GM20431 (cell line): Measurements from ENCODE around the gene NFE2L2.
"Not testable (repeated sequence)": the region's sequence is repeated elsewhere in the genome, so short reads cannot be mapped to it uniquely, and the experiment has no call there.

Experiments
- in situ Hi-C: fragments of 300-500 bp; cut with MseI, MboI; formaldehyde crosslinking; loops from one replicate; pipeline ENCODE4 v1.15.0; 2020; ENCODE audit warnings: low sequenced_read_pairs; ENCODE audit not compliant: unreplicated experiment

NFE2L2 gene

DNA sequence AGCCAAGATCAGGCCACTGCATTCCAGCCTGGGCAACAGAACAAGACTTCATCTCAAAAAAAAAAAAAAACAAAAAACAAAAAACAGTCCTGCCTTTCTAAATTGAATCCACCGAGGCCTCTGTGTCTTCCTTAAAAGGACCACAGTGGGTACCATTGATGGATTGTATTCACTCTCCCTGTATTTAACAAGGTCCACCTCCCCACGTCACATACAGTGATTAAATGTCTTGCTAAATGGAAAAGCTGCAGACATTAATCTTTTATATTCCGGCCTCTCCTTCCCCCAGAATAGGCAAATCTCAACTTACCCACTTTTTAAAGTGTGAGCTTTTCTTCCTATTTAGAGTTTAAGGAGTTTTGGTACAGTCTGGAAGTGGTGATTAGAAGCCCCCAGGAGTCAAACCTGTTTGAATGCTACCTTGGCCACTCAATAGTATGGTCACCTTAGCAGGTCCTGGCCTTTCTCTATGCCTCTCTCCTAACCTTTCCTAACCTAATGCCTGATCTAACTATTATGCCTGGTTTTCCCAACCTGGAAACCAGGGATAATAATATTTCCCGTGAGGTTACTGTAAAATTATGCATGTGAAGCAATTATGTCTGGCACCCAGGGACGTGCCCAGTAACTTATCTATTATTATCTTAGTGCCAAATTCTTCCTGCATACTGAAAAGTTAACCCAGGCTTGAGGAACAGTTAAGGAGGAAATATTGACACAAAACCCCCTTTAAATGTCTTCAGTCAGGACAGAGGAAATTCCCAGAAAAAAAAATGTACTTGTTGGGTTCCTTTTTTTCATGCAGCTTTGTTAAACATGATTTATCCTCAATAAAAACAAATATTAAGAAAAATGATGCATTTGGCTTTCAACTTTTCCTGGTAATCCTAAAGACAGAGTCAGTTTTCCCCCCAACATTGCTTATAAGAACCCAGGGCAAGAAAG, 3.1 kb downstream of the NFE2L2 start:
- in situ Hi-C loops, result no loop called here

- in situ Hi-C loops, result no loop called here
These were observed 4.1 kb downstream of the NFE2L2 start for GRCh38 chr2:177260379-177260778.

DNA sequence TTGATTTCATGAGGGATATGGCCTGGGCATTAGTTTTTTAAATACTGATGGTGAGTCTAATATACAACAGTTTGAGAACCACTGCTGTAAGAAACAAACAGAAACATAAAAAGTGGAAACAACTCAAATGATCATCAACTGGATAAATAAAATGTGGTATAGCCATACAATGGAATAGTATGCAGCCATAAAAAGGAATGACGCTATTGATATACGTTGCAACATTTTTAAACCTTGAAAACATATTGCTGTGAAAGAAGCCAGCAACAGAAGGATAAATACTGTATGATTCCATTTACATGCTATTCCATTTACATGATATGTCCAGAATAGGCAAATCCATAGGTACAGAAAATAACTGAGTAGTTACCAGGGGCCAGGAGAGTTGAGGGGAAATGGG, 6.5 kb downstream of the NFE2L2 start:
- in situ Hi-C loops, result no loop called here

GRCh38 chr2:177257471-177257870, 7.1 kb downstream of the NFE2L2 start:
- in situ Hi-C loops, result no loop called here

DNA sequence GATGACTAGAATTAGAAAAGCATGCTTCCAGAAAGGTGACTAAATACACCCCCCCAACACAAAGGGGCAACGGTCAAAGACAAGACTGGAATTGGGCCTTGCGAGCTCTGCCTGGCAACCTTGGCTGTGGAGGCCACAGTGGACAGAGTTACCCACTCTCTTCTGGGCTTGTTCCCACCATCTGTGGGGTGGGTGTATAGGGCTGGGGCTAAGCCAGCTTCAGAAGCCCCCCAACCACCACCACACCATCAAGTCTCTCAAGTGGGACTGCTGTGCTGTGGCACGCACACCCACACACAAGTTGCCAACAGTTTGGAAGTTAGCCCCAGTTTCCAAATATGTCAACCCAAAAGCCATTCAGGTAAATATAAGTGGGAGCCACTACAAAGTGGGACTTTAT, 7.8 kb downstream of the NFE2L2 start:
- in situ Hi-C loops, result no loop called here

GRCh38 chr2:177256026-177256425, 8.5 kb downstream of the NFE2L2 start:
- in situ Hi-C loops, result no loop called here

DNA sequence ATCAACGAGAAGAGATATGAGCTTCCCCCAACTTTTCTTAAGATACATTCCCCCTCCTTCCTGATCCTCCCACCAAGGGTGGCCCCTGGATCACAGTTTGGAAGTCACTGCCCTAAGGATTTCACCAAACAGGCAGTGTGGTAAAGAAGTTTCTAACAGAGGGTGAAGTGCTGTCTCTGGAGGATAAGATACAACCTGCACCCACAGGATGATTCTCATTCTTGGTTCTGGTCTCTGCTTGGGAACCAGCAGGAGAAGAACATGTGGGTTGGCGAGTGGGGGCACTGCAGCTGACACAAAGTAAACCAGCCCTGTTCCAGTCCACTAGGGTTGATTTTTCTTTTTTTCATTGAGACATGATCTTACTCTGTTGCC, 9.3 kb downstream of the NFE2L2 start:
- in situ Hi-C loops, result no loop called here

GRCh38 chr2:177254433-177255226, 9.9 kb downstream of the NFE2L2 start:
- in situ Hi-C loops, result no loop called here

DNA sequence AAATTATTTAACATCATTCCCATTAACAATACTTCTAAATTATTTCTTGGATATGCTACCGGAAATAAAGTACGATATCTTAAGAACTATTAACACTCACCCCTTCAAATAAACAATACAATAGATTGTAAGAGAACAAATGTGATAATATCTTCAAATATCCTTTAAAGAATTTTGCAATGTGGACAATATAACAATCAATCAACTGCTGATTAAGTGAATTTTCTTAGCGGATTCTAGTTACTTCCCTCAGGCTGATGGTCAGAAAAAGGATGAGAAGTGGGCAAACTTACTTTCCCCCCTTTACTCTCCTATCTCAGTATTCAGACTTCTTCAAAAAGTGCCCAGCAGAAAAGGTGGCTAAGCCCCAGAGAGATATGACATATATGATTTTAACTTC, 10.8 kb downstream of the NFE2L2 start:
- in situ Hi-C loops, result no loop called here

- in situ Hi-C loops, result no loop called here
These were observed 11.6 kb downstream of the NFE2L2 start for GRCh38 chr2:177252808-177253531.

DNA sequence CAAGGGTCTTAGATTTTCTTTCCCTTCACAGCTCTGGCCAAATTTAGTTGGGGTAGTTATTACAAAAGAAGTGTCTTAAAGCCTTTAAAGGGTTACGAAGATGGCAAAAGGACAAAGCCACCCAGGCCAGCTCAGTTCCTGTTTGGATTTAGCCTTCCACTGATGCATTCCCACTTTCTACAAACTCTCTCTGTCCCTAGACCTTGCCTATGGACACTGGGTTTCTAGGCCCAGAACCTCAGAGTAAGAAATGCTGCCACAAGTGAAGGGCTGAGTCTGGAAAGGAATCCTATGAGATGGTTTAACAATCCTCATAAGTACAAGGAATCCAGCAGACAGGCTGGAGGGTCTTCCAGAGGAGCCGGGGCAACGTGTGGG, 13.4 kb downstream of the NFE2L2 start:
- in situ Hi-C loops, result no loop called here

DNA sequence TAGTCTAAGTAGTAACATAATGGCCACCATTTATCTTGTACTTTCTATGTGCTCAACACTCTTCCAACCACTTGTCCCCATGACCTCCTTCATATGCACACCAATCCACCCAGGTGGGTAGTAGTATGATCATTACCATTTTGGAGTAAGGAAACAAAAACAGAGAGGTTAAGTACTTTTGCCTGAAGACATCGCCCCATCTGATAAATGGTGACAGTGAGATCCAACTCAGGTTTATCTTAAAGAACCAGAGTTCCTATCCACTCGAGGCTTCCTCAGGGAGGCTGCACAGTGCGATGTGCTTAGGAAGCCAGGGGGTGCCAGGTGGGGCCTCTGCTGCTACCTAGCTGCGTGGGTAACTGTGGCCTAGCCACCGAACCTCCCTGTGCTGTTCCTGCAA, 14.1 kb downstream of the NFE2L2 start:
- in situ Hi-C loops, result no loop called here

GRCh38 chr2:177249038-177249437, 15.5 kb downstream of the NFE2L2 start:
- in situ Hi-C loops, result no loop called here

DNA sequence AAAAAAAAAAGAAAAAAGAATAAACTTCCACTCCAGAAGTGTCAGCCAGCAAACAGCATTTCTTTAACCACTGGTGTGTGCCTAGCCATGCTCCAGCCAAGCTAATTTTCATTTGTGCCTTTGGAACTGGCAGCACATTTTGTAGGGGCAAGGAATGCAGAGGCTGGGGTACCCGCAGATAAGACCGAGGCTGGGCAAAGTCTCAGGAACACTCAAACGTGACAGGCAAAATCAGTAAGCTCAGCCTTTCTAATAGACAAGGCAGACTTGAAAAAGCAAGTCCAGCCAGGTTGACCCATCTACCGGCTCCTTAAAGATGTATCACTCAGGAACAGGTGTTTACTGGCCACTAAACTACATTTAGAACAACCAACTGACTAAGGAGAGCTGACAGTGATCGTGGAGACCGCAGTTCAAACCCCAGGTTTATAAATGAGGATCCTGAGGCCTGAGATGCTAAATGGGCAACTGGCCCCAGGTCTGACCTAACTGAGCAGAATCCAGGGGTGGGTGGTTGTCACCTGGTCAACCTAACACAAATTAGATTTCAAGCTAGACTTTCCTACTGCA, 16.7 kb downstream of the NFE2L2 start:
- in situ Hi-C loops, result no loop called here

DNA sequence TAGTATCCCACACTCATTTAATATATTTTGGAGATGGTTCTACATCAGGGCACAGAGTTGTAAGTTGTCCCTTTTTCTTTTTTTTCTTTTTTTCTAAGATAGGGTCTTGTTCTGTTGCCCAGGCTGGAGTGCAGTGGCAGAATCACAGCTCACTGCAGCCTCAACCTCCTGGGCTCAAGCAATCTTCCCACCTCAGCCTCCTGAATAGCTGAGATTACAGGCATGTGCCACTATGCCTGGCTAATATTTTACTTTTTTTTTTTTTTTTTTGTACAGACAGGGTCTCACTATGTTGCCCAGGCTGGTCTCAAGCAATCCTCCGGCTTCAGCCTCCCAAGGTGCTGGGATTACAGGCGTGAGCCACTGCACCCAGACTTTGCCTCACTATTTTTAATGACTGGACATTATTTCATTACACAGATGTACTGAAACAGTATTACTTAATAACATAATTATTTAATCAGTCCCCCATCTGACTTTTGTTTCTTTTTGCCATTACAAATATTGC, 17.9 kb downstream of the NFE2L2 start:
- in situ Hi-C loops, result not testable (repeated sequence)

DNA sequence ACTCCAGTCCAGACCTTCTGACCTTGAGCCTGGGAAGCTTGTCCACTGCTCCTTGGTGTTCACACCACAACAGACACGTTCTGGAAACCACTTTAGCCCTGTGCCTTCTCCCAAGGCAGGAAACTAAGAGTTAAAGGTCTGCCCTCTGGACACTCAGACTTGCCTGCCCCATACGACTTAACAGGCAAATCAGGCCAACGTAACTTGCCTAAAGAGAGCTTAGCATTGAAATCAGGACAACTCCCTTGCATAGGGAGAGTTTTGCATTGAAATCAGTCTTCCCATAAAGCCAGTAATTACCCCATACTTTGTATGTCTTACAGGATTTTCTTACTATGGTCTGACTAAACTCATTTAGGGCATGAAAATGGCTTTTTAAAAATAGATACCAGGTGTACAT, 18.5 kb downstream of the NFE2L2 start:
- in situ Hi-C loops, result no loop called here

- in situ Hi-C loops, result no loop called here
These were observed 19.5 kb downstream of the NFE2L2 start for GRCh38 chr2:177245010-177245422.

GRCh38 chr2:177244244-177244771, 20.2 kb downstream of the NFE2L2 start:
- in situ Hi-C loops, result no loop called here

DNA sequence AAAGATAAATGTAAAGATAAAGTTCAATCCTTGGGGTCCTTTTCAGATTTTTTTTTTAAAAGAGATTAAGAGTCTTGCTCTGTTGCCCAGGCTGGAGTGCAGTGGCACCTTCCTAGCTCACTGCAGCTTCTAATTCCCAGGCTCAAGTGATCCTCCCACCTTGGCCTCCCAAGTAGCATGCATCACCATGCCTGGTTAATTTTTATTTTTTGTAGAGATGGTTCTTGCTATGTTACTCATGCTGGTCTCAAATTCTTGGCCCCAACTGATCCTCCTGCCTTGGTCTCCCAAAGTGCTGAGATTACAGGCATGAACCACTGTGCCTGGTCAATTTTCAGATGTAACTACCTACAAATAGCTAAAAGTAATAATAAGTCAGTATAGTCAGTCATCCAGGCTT, 21.1 kb downstream of the NFE2L2 start:
- in situ Hi-C loops, result no loop called here

- in situ Hi-C loops, result no loop called here
These were observed 21.5 kb downstream of the NFE2L2 start for GRCh38 chr2:177243073-177243472.
